HepG2 (cell line): ENCODE data around the gene SPSB1. TPM values are rescaled to one million over a fixed set of nuclear protein-coding genes. Genes with fewer than 3 reads are reported as not detected.

Experiments
- ATAC-seq: fragments of 200-7000 bp; cut with Tn5 transposase; 3 replicates; pipeline ENCODE4 v1.9.1; 2020; ENCODE audit warnings: mild to moderate bottlenecking, moderate library complexity
- BruUV-seq: library from RNA; stranded (reverse); fragments of 400-500 nt; replicated peaks from 2 replicates; lab custom pipeline; 2021; lab: Mats Ljungman, UMichigan
- CTCF ChIA-PET: fragments of 300-600 bp; formaldehyde crosslinking; extraction: SDS; loops from one replicate; lab custom pipeline; 2021; ENCODE audit warnings: low total read pairs, inconsistent platforms, low intra/inter-chr PET ratio; lab: Yijun Ruan, JAX
- POLR2A ChIA-PET: fragments of 350-600 bp; sonication (Branson Sonifier 250); formaldehyde crosslinking; loops from one replicate; lab custom pipeline; 2020; ENCODE audit warnings: antibody characterized with exemption, inconsistent platforms; lab: Yijun Ruan, JAX
- DNase-seq: peaks from one replicate; pipeline ENCODE4 v3.0.0-alpha.2; 2015; ENCODE audit warnings: low spot score
- FAIRE-seq: peaks from 3 replicates; lab custom pipeline; 2011; peaks lifted over from hg19 to GRCh38; lab: Jason Lieb, UNC
- H2AFZ ChIP-seq: one replicate; pipeline ENCODE4 v1.6.1; 2011; ENCODE audit warnings: low read length, inconsistent platforms
- H3K27ac ChIP-seq: fragments of 300-600 bp; 3 replicates; pipeline ENCODE4 v1.8.0; 2011; ENCODE audit warnings: mixed run types, mild to moderate bottlenecking, mixed read lengths, low read length, inconsistent platforms; ENCODE audit not compliant: insufficient read depth; ENCODE audit errors: extremely low read length
- H3K27me3 ChIP-seq, 2 experiments: fragments of 200-600 bp in 1 of 2; 2 replicates in 1 of 2; 3 replicates in 1 of 2; pipeline versions ENCODE4 v1.6.0 to v1.8.0; 2011; ENCODE audit warnings: low read length in 2 of 2, mild to moderate bottlenecking in 2 of 2, moderate library complexity in 2 of 2, inconsistent platforms in 1 of 2; ENCODE audit not compliant: insufficient read depth in 2 of 2, control insufficient read depth in 1 of 2
- H3K36me3 ChIP-seq, 2 experiments: fragments of 200-600 bp in 1 of 2; replicated peaks in 1 of 2; 2 replicates in 1 of 2; 3 replicates in 1 of 2; pipeline versions ENCODE4 v1.5.1 to v1.8.0; 2011; ENCODE audit warnings: low read length in 2 of 2, inconsistent platforms in 1 of 2; ENCODE audit not compliant: insufficient read depth in 2 of 2, control insufficient read depth in 1 of 2
- H3K4me1 ChIP-seq: 2 replicates; pipeline ENCODE4 v1.5.1; 2012; ENCODE audit warnings: low read length, inconsistent platforms; ENCODE audit not compliant: insufficient read depth
- H3K4me2 ChIP-seq: 2 replicates; pipeline ENCODE4 v1.6.0; 2011; ENCODE audit warnings: low read depth, low read length, inconsistent platforms
- H3K4me3 ChIP-seq, 3 experiments: fragments of 200-600 bp in 1 of 3; sonication (generic), shearing (Covaris generic) in 1 of 3; replicated peaks in 1 of 3; 2 replicates each; pipeline ENCODE4 v1.5.1; 2011 to 2016; ENCODE audit warnings: low read length in 3 of 3, inconsistent platforms in 2 of 3, low read depth in 2 of 3, mild to moderate bottlenecking in 2 of 3, control low read depth in 1 of 3, mixed read lengths in 1 of 3; ENCODE audit not compliant: insufficient read depth in 1 of 3
- H3K79me2 ChIP-seq: one replicate; pipeline ENCODE4 v1.6.1; 2011; ENCODE audit warnings: low read length, inconsistent platforms; ENCODE audit not compliant: insufficient read depth
- H3K9ac ChIP-seq: 2 replicates; pipeline ENCODE4 v1.6.0; 2011; ENCODE audit warnings: mild to moderate bottlenecking, low read depth, low read length, inconsistent platforms; ENCODE audit not compliant: insufficient read depth
- H3K9me3 ChIP-seq: 2 replicates; pipeline ENCODE4 v1.5.1; 2012; ENCODE audit warnings: mild to moderate bottlenecking, low read length
- H4K20me1 ChIP-seq: 2 replicates; pipeline ENCODE4 v1.6.0; 2011; ENCODE audit warnings: inconsistent platforms, mild to moderate bottlenecking, low read length, moderate library complexity; ENCODE audit not compliant: insufficient read depth
- ATF1 ChIP-seq: IDR thresholded peaks from 2 replicates; pipeline ENCODE4 v1.6.1; 2016; ENCODE audit warnings: mild to moderate bottlenecking, control low read depth
- HNRNPUL1 ChIP-seq: fragments of 200-400 bp; formaldehyde crosslinking; IDR thresholded peaks from 2 replicates; pipeline ENCODE4 v1.6.1; 2017; ENCODE audit warnings: low read depth, mild to moderate bottlenecking, low read length, moderate library complexity
- KDM4B ChIP-seq: sonication (generic); formaldehyde crosslinking; IDR thresholded peaks from 2 replicates; pipeline ENCODE4 v1.4.0; 2020; ENCODE audit warnings: missing genetic modification reagents
- MLX ChIP-seq: IDR thresholded peaks from 2 replicates; pipeline ENCODE4 v1.6.1; 2016
- NR2F2 ChIP-seq: IDR thresholded peaks from 2 replicates; pipeline ENCODE4 v1.6.1; 2012; ENCODE audit warnings: low read depth, inconsistent platforms, borderline replicate concordance
- PHF20 ChIP-seq: sonication (generic); formaldehyde crosslinking; IDR thresholded peaks from 2 replicates; pipeline ENCODE4 v1.5.0; 2020; ENCODE audit warnings: mild to moderate bottlenecking, missing genetic modification reagents
- PRDM15 ChIP-seq: sonication (generic); formaldehyde crosslinking; IDR thresholded peaks from 2 replicates; pipeline ENCODE4 v1.4.0; 2020; ENCODE audit warnings: missing genetic modification reagents
- RFX5 ChIP-seq: IDR thresholded peaks from 2 replicates; pipeline ENCODE4 v1.6.1; 2011; ENCODE audit warnings: low read depth, low read length, improper control_type of control experiment
- RFXAP ChIP-seq: sonication (generic); formaldehyde crosslinking; IDR thresholded peaks from 2 replicates; pipeline ENCODE4 v1.4.0; 2020; ENCODE audit warnings: missing genetic modification reagents, borderline replicate concordance
- SP5 ChIP-seq: IDR thresholded peaks from 2 replicates; pipeline ENCODE4 v1.6.1; 2016; ENCODE audit warnings: low read depth, borderline replicate concordance
- ZNF282 ChIP-seq: fragments of 450-650 bp; IDR thresholded peaks from 2 replicates; pipeline ENCODE4 v1.6.1; 2018; ENCODE audit not compliant: partially characterized antibody
- ZNF367 ChIP-seq: sonication (generic); formaldehyde crosslinking; IDR thresholded peaks from 2 replicates; pipeline ENCODE4 v1.4.0; 2020; ENCODE audit warnings: missing genetic modification reagents, borderline replicate concordance
- ZNF883 ChIP-seq: sonication (generic); formaldehyde crosslinking; IDR thresholded peaks from 2 replicates; pipeline ENCODE4 v1.5.1; 2020; ENCODE audit warnings: mild to moderate bottlenecking, missing genetic modification reagents; ENCODE audit errors: not compliant biosample characterization
- ZXDC ChIP-seq: sonication (generic); formaldehyde crosslinking; IDR thresholded peaks from 2 replicates; pipeline ENCODE4 v1.5.0; 2020; ENCODE audit warnings: mild to moderate bottlenecking, missing genetic modification reagents
- WGBS: methylation state at CpG from one replicate; pipeline ENCODE4 v1.1.6; 2017; ENCODE audit warnings: low lambda C conversion rate; 5-methylcytosine and 5-hydroxymethylcytosine counted together
- in situ Hi-C: cut with HindIII; loops from 2 replicates; pipeline ENCODE4 v1.10.0; 2017; ENCODE audit warnings: low pct_unique_long_range_greater_than_20kb; ENCODE audit not compliant: extremely low pct_ligation_motif_present
- intact Hi-C: fragments of 100-400 bp; cut with micrococcal nuclease; formaldehyde crosslinking; loops from one replicate; pipeline ENCODE4 v1.10.0; 2022; ENCODE audit not compliant: unreplicated experiment
- polyA plus RNA-seq, 8 experiments: library from polyadenylated mRNA; depleted of rRNA in 3 of 8; stranded (reverse) in 7 of 8; unstranded in 1 of 8; fragments of >200 nt; fragmentation: Illumina TruSeq in 4 of 8; extraction: Trizol in 4 of 8; gene quantifications; 2 replicates each; pipeline versions ENCODE4 v1.2.1 to v1.2.3, GENCODE V29; 2011 to 2016; ENCODE audit warnings: low read depth in 4 of 8, missing spikeins in 1 of 8, mixed read lengths in 1 of 8; ENCODE audit not compliant: insufficient read depth in 1 of 8
- total RNA-seq, 5 experiments: library from RNA; depleted of rRNA; stranded (reverse); fragments of >200 nt; fragmentation: Illumina TruSeq; extraction: Trizol; gene quantifications; 2 replicates each; pipeline ENCODE4 v1.2.3, GENCODE V29; 2016; ENCODE audit warnings: low read depth in 1 of 5

The SPSB1 gene
- total and polyA plus RNA-seq, 2 of the 13 experiments (the other 11 are each of a cell fraction or from before 2014, with no cell fraction given) = 5.0 to 8.0 TPM

- CTCF ChIA-PET = no interaction called here
- Histone ChIP-seq H3K36me3 (no peaks in the 10 kb centered on the region), H4K20me1 (0 out of 2 replicates have a peak, but pooled peaks cover 3% of the 10 kb centered on the region), H3K79me2 (peaks cover 1% of the 10 kb centered on the region), H3K9me3 (no peaks in the 10 kb centered on the region), H2AFZ (no peak overlapping the region), H3K9ac (no peak overlapping the region), H3K27ac (no peak overlapping the region), H3K4me1 (no peaks in the 10 kb centered on the region; the same call in 1 of the 2 replicates), H3K4me2 (no peak overlapping the region), H3K4me3 (no peak overlapping the region), H3K27me3 (no peaks in the 10 kb centered on the region)
- TF ChIP-seq ZNF367 (CRISPR knock-in tag) (no peak), KDM4B (CRISPR knock-in tag) (no peak), MLX (CRISPR knock-in tag) (no peak), NR2F2 (no peak), ZNF282 (no peak), ZNF883 (CRISPR knock-in tag) (no peak), ZXDC (no peak), ATF1 (no peak), PRDM15 (no peak), HNRNPUL1 (no peak), RFX5 (no peak), SP5 (no peak), RFXAP (CRISPR knock-in tag) (no peak), PHF20 (CRISPR knock-in tag) (no peak)
- intact Hi-C loops = no loop called here
- WGBS = 89% methylated on average over 19 of the region's 33 CpGs
- BruUV-seq = no TSS peak
- DNase-seq (no peak), FAIRE-seq (no peak), ATAC-seq (no peak; the same call in 2 of the 3 replicates)
- in situ Hi-C loops = no loop called here
- POLR2A ChIA-PET = no interaction called here
Observed at GRCh38 chr1:9324246-9325096, 31.8 kb downstream of the SPSB1 start.
